Smooth muscle cell (in vitro differentiated cells): ENCODE data around the gene ASPA. TPM values are rescaled to one million over a fixed set of nuclear protein-coding genes. Genes with fewer than 3 reads are reported as not detected.

Experiments used
- DNase-seq: peaks from one replicate; lab custom pipeline; 2025; ENCODE audit not compliant: unreplicated experiment; lab: John Stamatoyannopoulos, UW
- H2AFZ ChIP-seq: fragments of 200-600 bp; sonication (generic); 2 replicates; pipeline ENCODE4 v1.6.0; 2016; ENCODE audit warnings: antibody characterized with exemption, low read depth, mild to moderate bottlenecking
- H3F3A ChIP-seq: fragments of 200-600 bp; sonication (generic); 2 replicates; pipeline ENCODE4 v1.6.0; 2017; ENCODE audit warnings: antibody characterized with exemption, low read depth
- H3K27ac ChIP-seq: fragments of 200-600 bp; sonication (generic); 2 replicates; pipeline ENCODE4 v1.5.1; 2016; ENCODE audit warnings: low read depth, mild to moderate bottlenecking
- H3K27me3 ChIP-seq: fragments of 200-600 bp; sonication (generic); 2 replicates; pipeline ENCODE4 v1.6.1; 2016; ENCODE audit warnings: low read depth, mild to moderate bottlenecking
- H3K36me3 ChIP-seq: fragments of 200-600 bp; sonication (generic); 2 replicates; pipeline ENCODE4 v1.5.1; 2016; ENCODE audit warnings: low read depth
- H3K4me1 ChIP-seq: fragments of 200-600 bp; sonication (generic); 2 replicates; pipeline ENCODE4 v1.5.1; 2016; ENCODE audit warnings: low read depth
- H3K4me2 ChIP-seq: fragments of 200-600 bp; sonication (generic); 2 replicates; pipeline ENCODE4 v1.6.0; 2016; ENCODE audit warnings: mild to moderate bottlenecking
- H3K4me3 ChIP-seq: fragments of 200-600 bp; sonication (generic); 2 replicates; pipeline ENCODE4 v1.5.1; 2016; ENCODE audit warnings: mild to moderate bottlenecking
- H3K79me2 ChIP-seq: fragments of 200-600 bp; sonication (generic); 2 replicates; pipeline ENCODE4 v1.6.0; 2016; ENCODE audit warnings: low read depth, mild to moderate bottlenecking
- H3K9ac ChIP-seq: fragments of 200-600 bp; sonication (generic); 2 replicates; pipeline ENCODE4 v1.6.0; 2016; ENCODE audit warnings: low read depth
- H3K9me3 ChIP-seq: fragments of 200-600 bp; sonication (generic); replicated peaks from 2 replicates; pipeline ENCODE4 v1.5.1; 2016; ENCODE audit warnings: low read depth
- H4K20me1 ChIP-seq: fragments of 200-600 bp; sonication (generic); 2 replicates; pipeline ENCODE4 v1.6.0; 2016; ENCODE audit warnings: low read depth
- CTCF ChIP-seq: fragments of 200-600 bp; sonication (generic); IDR thresholded peaks from 2 replicates; pipeline ENCODE4 v1.5.1; 2017; ENCODE audit warnings: borderline replicate concordance, mild to moderate bottlenecking, antibody characterized with exemption; ENCODE audit not compliant: insufficient read depth, poor library complexity, severe bottlenecking
- WGBS: methylation state at CpG from one replicate; pipeline ENCODE4 v1.1.7; 2016; ENCODE audit warnings: low lambda C conversion rate; 5-methylcytosine and 5-hydroxymethylcytosine counted together
- polyA plus RNA-seq: library from polyadenylated mRNA; unstranded; fragments of >200 nt; fragmentation: Nextera tagmentation; extraction: Ambion mirVana; gene quantifications from 2 replicates; pipeline ENCODE4 v1.2.1, GENCODE V29; 2016
- total RNA-seq: library from RNA; depleted of rRNA; stranded (reverse); fragments of >200 nt; gene quantifications from 2 replicates; pipeline ENCODE4 v1.2.3, GENCODE V29; 2014

Gene ASPA
- total and polyA plus RNA-seq, 2 experiments from 2014 or later, result not detected

- H3K27me3 ChIP-seq, result no peaks in the 10 kb centered on the region
- WGBS, result 97% methylated on average over 8 of the region's 8 CpGs
- no peak overlapping the region for H3K4me2 ChIP-seq
- no peak overlapping the region for H3K27ac ChIP-seq
- H3K4me3 ChIP-seq, result no peak overlapping the region
- TF ChIP-seq CTCF, result no peak
- H3K9me3 ChIP-seq, result no peaks in the 10 kb centered on the region
- no peak overlapping the region for H3K9ac ChIP-seq
- H2AFZ ChIP-seq, result no peak overlapping the region
- H4K20me1 ChIP-seq, result no peaks in the 10 kb centered on the region
- H3F3A ChIP-seq, result no peaks in the 10 kb centered on the region
- H3K4me1 ChIP-seq, result peaks cover 9% of the 10 kb centered on the region
- H3K36me3 ChIP-seq, result no peaks in the 10 kb centered on the region
- no peaks in the 10 kb centered on the region for H3K79me2 ChIP-seq
- DNase-seq, result no peak
These were observed 52.1 kb downstream of the ASPA start for GRCh38 chr17:3527896-3528295.

- no peaks in the 10 kb centered on the region for H3F3A ChIP-seq
- H3K79me2 ChIP-seq, result no peaks in the 10 kb centered on the region
- no peak overlapping the region for H3K27ac ChIP-seq
- no peak overlapping the region for H2AFZ ChIP-seq
- H3K27me3 ChIP-seq, result no peaks in the 10 kb centered on the region
- no peak for DNase-seq
- no peak for TF ChIP-seq CTCF
- no peak overlapping the region for H3K9ac ChIP-seq
- no peaks in the 10 kb centered on the region for H3K36me3 ChIP-seq
- H4K20me1 ChIP-seq, result no peaks in the 10 kb centered on the region
- H3K4me1 ChIP-seq, result peaks cover 9% of the 10 kb centered on the region
- 82% methylated on average over 14 of the region's 14 CpGs for WGBS
- H3K4me3 ChIP-seq, result no peak overlapping the region
- H3K9me3 ChIP-seq, result no peaks in the 10 kb centered on the region
- H3K4me2 ChIP-seq, result no peak overlapping the region
These were observed 52.6 kb downstream of the ASPA start for GRCh38 chr17:3528403-3528851.

GRCh38 chr17:3528880-3529511 is 53.2 kb downstream of the ASPA start:
- no peaks in the 10 kb centered on the region for H3K36me3 ChIP-seq
- no peak overlapping the region for H3K4me2 ChIP-seq
- no peak for TF ChIP-seq CTCF
- H3K27me3 ChIP-seq, result no peaks in the 10 kb centered on the region
- no peak overlapping the region for H2AFZ ChIP-seq
- no peak overlapping the region for H3K4me3 ChIP-seq
- no peak overlapping the region for H3K9ac ChIP-seq
- H3K9me3 ChIP-seq, result no peaks in the 10 kb centered on the region
- H4K20me1 ChIP-seq, result no peaks in the 10 kb centered on the region
- no peak overlapping the region for H3K27ac ChIP-seq
- DNase-seq, result no peak
- no peaks in the 10 kb centered on the region for H3F3A ChIP-seq
- WGBS, result 34% methylated on average over 11 of the region's 11 CpGs
- H3K4me1 ChIP-seq, result peaks cover 9% of the 10 kb centered on the region
- no peaks in the 10 kb centered on the region for H3K79me2 ChIP-seq
